ENCODE data around the gene RNLS. TPM values are rescaled to one million over a fixed set of nuclear protein-coding genes. Genes with fewer than 3 reads are reported as not detected.

Gene RNLS
- total and polyA plus RNA-seq, 8 donors = 2.5 to 6.4 (median 5.9) TPM

GRCh38 chr10:88508796-88509195, 74.3 kb downstream of the RNLS start:
- 59 to 79% methylated on average over 3 of the region's 3 CpGs for WGBS, 2 donors
- H3K27ac ChIP-seq = no peak overlapping the region
- FAIRE-seq = no peak

GRCh38 chr10:88507826-88508453, 75.2 kb downstream of the RNLS start:
- no peaks in the 10 kb centered on the region for H3K9me3 ChIP-seq
- DNase-seq (no peak), FAIRE-seq (no peak), ATAC-seq (no peak)
- intact Hi-C loops (cut with DNase I) = no loop called here
- TF ChIP-seq CTCF (IDR thresholded peaks at IDR 0.05) = no peak
- WGBS, 2 donors = 77 to 79% methylated on average over 3 of the region's 3 CpGs
- no peaks in the 10 kb centered on the region for H3K36me3 ChIP-seq
- no peaks in the 10 kb centered on the region for H3K27me3 ChIP-seq
- no peak overlapping the region for H3K4me3 ChIP-seq
- H3K27ac ChIP-seq = no peak overlapping the region
- no peaks in the 10 kb centered on the region for H3K4me1 ChIP-seq

More at GRCh38 chr10:88508796-88509195, 74.3 kb downstream of the RNLS start:
- DNase-seq (no peak), ATAC-seq (no peak)
- intact Hi-C loops (cut with DNase I) = no loop called here
- Histone ChIP-seq H3K4me1 (no peaks in the 10 kb centered on the region), H3K9me3 (no peaks in the 10 kb centered on the region), H3K36me3 (no peaks in the 10 kb centered on the region), H3K27me3 (no peaks in the 10 kb centered on the region), H3K4me3 (no peak overlapping the region)
- no peak for TF ChIP-seq CTCF (IDR thresholded peaks at IDR 0.05)

GRCh38 chr10:88507404-88507803, 75.7 kb downstream of the RNLS start:
- TF ChIP-seq CTCF (IDR thresholded peaks at IDR 0.05) = no peak
- no peak overlapping the region for H3K27ac ChIP-seq
- ATAC-seq (no peak), FAIRE-seq (no peak), DNase-seq (no peak)
- no peaks in the 10 kb centered on the region for H3K4me1 ChIP-seq
- H3K36me3 ChIP-seq = no peaks in the 10 kb centered on the region
- H3K4me3 ChIP-seq = no peak overlapping the region
- no peaks in the 10 kb centered on the region for H3K27me3 ChIP-seq
- 63 to 68% methylated on average over 1 of the region's 1 CpG for WGBS, 2 donors
- no peaks in the 10 kb centered on the region for H3K9me3 ChIP-seq
- intact Hi-C loops (cut with DNase I) = no loop called here

- 65 to 81% methylated on average over 1 of the region's 1 CpG for WGBS, 2 donors
- ATAC-seq (no peak), DNase-seq (no peak), FAIRE-seq (no peak)
- TF ChIP-seq CTCF (IDR thresholded peaks at IDR 0.05) = no peak
- Histone ChIP-seq H3K36me3 (no peaks in the 10 kb centered on the region), H3K27ac (no peak overlapping the region), H3K27me3 (no peaks in the 10 kb centered on the region), H3K9me3 (no peaks in the 10 kb centered on the region), H3K4me3 (no peak overlapping the region), H3K4me1 (no peaks in the 10 kb centered on the region)
- intact Hi-C loops (cut with DNase I) = no loop called here
Observed at GRCh38 chr10:88505680-88506215, 77.4 kb downstream of the RNLS start.

GRCh38 chr10:88505265-88505664, 77.9 kb downstream of the RNLS start:
- intact Hi-C loops (cut with DNase I) = no loop called here
- Histone ChIP-seq H3K27ac (no peak overlapping the region), H3K9me3 (no peaks in the 10 kb centered on the region), H3K27me3 (no peaks in the 10 kb centered on the region), H3K36me3 (no peaks in the 10 kb centered on the region), H3K4me3 (no peak overlapping the region), H3K4me1 (no peaks in the 10 kb centered on the region)
- TF ChIP-seq CTCF (IDR thresholded peaks at IDR 0.05) = no peak
- 86 to 96% methylated on average over 1 of the region's 1 CpG for WGBS, 2 donors
- FAIRE-seq (no peak), DNase-seq (no peak), ATAC-seq (no peak)
